AG04450 (cell line): ENCODE data around the gene XRN1. TPM values are rescaled to one million over a fixed set of nuclear protein-coding genes. Genes with fewer than 3 reads are reported as not detected.
"Not testable (repeated sequence)": the region's sequence is repeated elsewhere in the genome, so short reads cannot be mapped to it uniquely, and the experiment has no call there.

ENCODE experiments used
- CTCF ChIA-PET: fragments of 300-600, 350-600 bp; formaldehyde crosslinking; extraction: SDS; loops from one replicate; lab custom pipeline; 2022; ENCODE audit warnings: antibody characterized with exemption, inconsistent platforms; lab: Charles Lee
- POLR2A ChIA-PET: fragments of 350-600 bp; formaldehyde crosslinking; extraction: SDS; loops from one replicate; lab custom pipeline; 2021; ENCODE audit warnings: antibody characterized with exemption, inconsistent platforms; lab: Yijun Ruan, JAX
- DNase-seq: peaks from one replicate; pipeline ENCODE4 v3.0.0-alpha.2; 2011; ENCODE audit warnings: low read depth, low spot score
- H3K27ac ChIP-seq: one replicate; pipeline ENCODE4 v1.5.1; 2012; ENCODE audit warnings: low read depth, low read length, control low read depth
- H3K27me3 ChIP-seq: one replicate; pipeline ENCODE4 v1.6.0; 2012; ENCODE audit warnings: low read length; ENCODE audit not compliant: control insufficient read depth, insufficient read depth
- H3K4me3 ChIP-seq: 2 replicates; pipeline ENCODE4 v1.5.1; 2011; ENCODE audit warnings: mild to moderate bottlenecking, low read depth, low read length, control low read depth
- H3K9me3 ChIP-seq: 2 replicates; pipeline ENCODE4 v1.5.1; 2012; ENCODE audit warnings: low read length; ENCODE audit not compliant: control insufficient read depth, insufficient read depth
- CTCF ChIP-seq: IDR thresholded peaks from 2 replicates; pipeline ENCODE4 v1.5.1; 2011; ENCODE audit warnings: low read depth, low read length, control low read depth, inconsistent platforms
- polyA plus RNA-seq: library from polyadenylated mRNA; depleted of rRNA; stranded (reverse); fragments of >200 nt; gene quantifications from 2 replicates; pipeline ENCODE4 v1.2.3, GENCODE V29; 2011

Gene XRN1
- polyA plus RNA-seq, 1 experiment = 36.9 TPM

- POLR2A ChIA-PET = no interaction called here
Observed at GRCh38 chr3:142318331-142318730, 129.5 kb downstream of the XRN1 start.

DNA sequence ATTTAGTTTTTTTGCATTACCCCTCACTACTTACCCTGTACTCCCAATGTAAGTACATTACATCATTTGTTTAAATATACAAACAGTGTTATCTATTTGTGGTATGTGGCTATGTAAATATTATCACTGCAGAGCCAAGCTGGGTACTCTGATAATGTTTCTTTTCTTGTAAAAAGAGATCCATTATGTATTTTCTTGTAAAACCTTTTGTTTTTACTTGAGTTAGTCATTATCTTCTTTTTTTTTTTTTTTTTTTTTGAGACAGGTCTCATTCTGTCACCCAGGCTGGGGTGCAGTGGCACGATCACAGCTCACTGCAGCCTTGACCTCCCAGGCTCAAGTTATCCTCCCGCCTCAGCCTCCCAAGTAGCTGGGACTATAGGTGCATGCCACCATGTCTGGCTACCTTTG, 131.9 kb downstream of the XRN1 start:
- CTCF ChIA-PET = interaction anchor here (0.7 kb wide), 1 partner anchor 8 kb away, joined by 3 read pairs; no protein-coding TSS in a partner anchor

More at GRCh38 chr3:142318331-142318730, 129.5 kb downstream of the XRN1 start:
- TF ChIP-seq CTCF = no peak
- Histone ChIP-seq H3K4me3 (no peak overlapping the region), H3K9me3 (no peaks in the 10 kb centered on the region), H3K27ac (no peak overlapping the region), H3K27me3 (no peaks in the 10 kb centered on the region)
- CTCF ChIA-PET = interaction anchor here (1.3 kb wide), 1 partner anchor 38 kb away, joined by 6 read pairs; no protein-coding TSS in a partner anchor
- DNase-seq = no peak

GRCh38 chr3:142315083-142315482, 132.8 kb downstream of the XRN1 start:
- TF ChIP-seq CTCF = no peak

More for the DNA sequence above, 131.9 kb downstream of the XRN1 start:
- H3K27me3 ChIP-seq, DNase-seq, H3K27ac ChIP-seq, H3K4me3 ChIP-seq, POLR2A ChIA-PET, H3K9me3 ChIP-seq: not testable (repeated sequence)

DNA sequence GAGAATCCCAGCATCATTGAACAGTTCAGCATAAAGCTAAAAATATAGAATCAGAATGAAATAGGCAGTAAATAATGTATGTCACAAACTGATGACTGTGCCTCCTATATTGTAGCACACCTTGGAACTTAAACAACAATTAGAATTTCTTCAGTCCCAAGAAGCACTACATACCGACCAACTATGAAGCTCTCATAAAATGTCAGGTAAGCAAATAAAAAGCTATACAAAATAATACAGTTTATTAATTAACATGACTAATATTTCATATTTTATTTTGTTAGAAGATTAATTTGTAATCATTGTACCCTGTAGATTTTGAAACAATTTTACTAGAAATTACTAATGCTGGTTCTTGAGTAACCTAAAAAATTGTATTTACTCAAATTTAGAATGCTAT, 137.4 kb downstream of the XRN1 start:
- DNase-seq = no peak
- POLR2A ChIA-PET = no interaction called here
- Histone ChIP-seq H3K27ac (no peak overlapping the region), H3K27me3 (no peaks in the 10 kb centered on the region), H3K9me3 (no peaks in the 10 kb centered on the region), H3K4me3 (no peak overlapping the region)
- TF ChIP-seq CTCF = no peak
- CTCF ChIA-PET = no interaction called here

More at GRCh38 chr3:142315083-142315482, 132.8 kb downstream of the XRN1 start:
- no peaks in the 10 kb centered on the region for H3K27me3 ChIP-seq
- DNase-seq = peak; percentile 55
- no peak overlapping the region for H3K4me3 ChIP-seq
- no peak overlapping the region for H3K27ac ChIP-seq
- no peaks in the 10 kb centered on the region for H3K9me3 ChIP-seq
- ChIA-PET CTCF (no interaction called here), POLR2A (no interaction called here)

- H3K4me3 ChIP-seq, H3K9me3 ChIP-seq, H3K27me3 ChIP-seq, CTCF ChIA-PET, POLR2A ChIA-PET, DNase-seq, H3K27ac ChIP-seq: not testable (repeated sequence)
Observed at GRCh38 chr3:142302847-142303246, 145.0 kb downstream of the XRN1 start.

GRCh38 chr3:142298626-142299025, 149.2 kb downstream of the XRN1 start:
- ChIA-PET CTCF (no interaction called here), POLR2A (no interaction called here)
- Histone ChIP-seq H3K9me3 (no peaks in the 10 kb centered on the region), H3K27ac (no peak overlapping the region), H3K27me3 (no peaks in the 10 kb centered on the region), H3K4me3 (no peak overlapping the region)
- TF ChIP-seq CTCF = no peak
- DNase-seq = no peak
